HepG2 (cell line): ENCODE measurements around the gene MAML1. TPM values are rescaled to one million over a fixed set of nuclear protein-coding genes. Genes with fewer than 3 reads are reported as not detected.

Experiments
- ATAC-seq: fragments of 200-7000 bp; cut with Tn5 transposase; 3 replicates; pipeline ENCODE4 v1.9.1; 2020; ENCODE audit warnings: mild to moderate bottlenecking, moderate library complexity
- BruUV-seq: library from RNA; stranded (reverse); fragments of 400-500 nt; replicated peaks from 2 replicates; lab custom pipeline; 2021; lab: Mats Ljungman, UMichigan
- CTCF ChIA-PET: fragments of 300-600 bp; formaldehyde crosslinking; extraction: SDS; loops from one replicate; lab custom pipeline; 2021; ENCODE audit warnings: low total read pairs, inconsistent platforms, low intra/inter-chr PET ratio; lab: Yijun Ruan, JAX
- POLR2A ChIA-PET: fragments of 350-600 bp; sonication (Branson Sonifier 250); formaldehyde crosslinking; loops from one replicate; lab custom pipeline; 2020; ENCODE audit warnings: antibody characterized with exemption, inconsistent platforms; lab: Yijun Ruan, JAX
- DNase-seq: peaks from one replicate; pipeline ENCODE4 v3.0.0-alpha.2; 2015; ENCODE audit warnings: low spot score
- FAIRE-seq: peaks from 3 replicates; lab custom pipeline; 2011; peaks lifted over from hg19 to GRCh38; lab: Jason Lieb, UNC
- H2AFZ ChIP-seq: one replicate; pipeline ENCODE4 v1.6.1; 2011; ENCODE audit warnings: low read length, inconsistent platforms
- H3K27ac ChIP-seq: fragments of 300-600 bp; 3 replicates; pipeline ENCODE4 v1.8.0; 2011; ENCODE audit warnings: mixed run types, mild to moderate bottlenecking, mixed read lengths, low read length, inconsistent platforms; ENCODE audit not compliant: insufficient read depth; ENCODE audit errors: extremely low read length
- H3K27me3 ChIP-seq, 2 experiments: fragments of 200-600 bp in 1 of 2; 2 replicates in 1 of 2; 3 replicates in 1 of 2; pipeline versions ENCODE4 v1.6.0 to v1.8.0; 2011; ENCODE audit warnings: low read length in 2 of 2, mild to moderate bottlenecking in 2 of 2, moderate library complexity in 2 of 2, inconsistent platforms in 1 of 2; ENCODE audit not compliant: insufficient read depth in 2 of 2, control insufficient read depth in 1 of 2
- H3K36me3 ChIP-seq, 2 experiments: fragments of 200-600 bp in 1 of 2; replicated peaks in 1 of 2; 2 replicates in 1 of 2; 3 replicates in 1 of 2; pipeline versions ENCODE4 v1.5.1 to v1.8.0; 2011; ENCODE audit warnings: low read length in 2 of 2, inconsistent platforms in 1 of 2; ENCODE audit not compliant: insufficient read depth in 2 of 2, control insufficient read depth in 1 of 2
- H3K4me1 ChIP-seq: 2 replicates; pipeline ENCODE4 v1.5.1; 2012; ENCODE audit warnings: low read length, inconsistent platforms; ENCODE audit not compliant: insufficient read depth
- H3K4me2 ChIP-seq: 2 replicates; pipeline ENCODE4 v1.6.0; 2011; ENCODE audit warnings: low read depth, low read length, inconsistent platforms
- H3K4me3 ChIP-seq, 3 experiments: fragments of 200-600 bp in 1 of 3; sonication (generic), shearing (Covaris generic) in 1 of 3; replicated peaks in 1 of 3; 2 replicates each; pipeline ENCODE4 v1.5.1; 2011 to 2016; ENCODE audit warnings: low read length in 3 of 3, inconsistent platforms in 2 of 3, low read depth in 2 of 3, mild to moderate bottlenecking in 2 of 3, control low read depth in 1 of 3, mixed read lengths in 1 of 3; ENCODE audit not compliant: insufficient read depth in 1 of 3
- H3K79me2 ChIP-seq: one replicate; pipeline ENCODE4 v1.6.1; 2011; ENCODE audit warnings: low read length, inconsistent platforms; ENCODE audit not compliant: insufficient read depth
- H3K9ac ChIP-seq: 2 replicates; pipeline ENCODE4 v1.6.0; 2011; ENCODE audit warnings: mild to moderate bottlenecking, low read depth, low read length, inconsistent platforms; ENCODE audit not compliant: insufficient read depth
- H3K9me3 ChIP-seq: 2 replicates; pipeline ENCODE4 v1.5.1; 2012; ENCODE audit warnings: mild to moderate bottlenecking, low read length
- H4K20me1 ChIP-seq: 2 replicates; pipeline ENCODE4 v1.6.0; 2011; ENCODE audit warnings: inconsistent platforms, mild to moderate bottlenecking, low read length, moderate library complexity; ENCODE audit not compliant: insufficient read depth
- MTA1 ChIP-seq: sonication (generic); formaldehyde crosslinking; IDR thresholded peaks from 2 replicates; pipeline ENCODE4 v1.4.0; 2020; ENCODE audit warnings: missing genetic modification reagents, mild to moderate bottlenecking, borderline replicate concordance
- PHF8 ChIP-seq: sonication (generic); formaldehyde crosslinking; IDR thresholded peaks from 2 replicates; pipeline ENCODE4 v1.5.0; 2020; ENCODE audit warnings: missing genetic modification reagents
- PRMT3 ChIP-seq: sonication (generic); formaldehyde crosslinking; IDR thresholded peaks from 2 replicates; pipeline ENCODE4 v1.8.1; 2022; ENCODE audit warnings: low read depth, mild to moderate bottlenecking, moderate library complexity, missing genetic modification reagents, borderline replicate concordance
- TGIF2 ChIP-seq: IDR thresholded peaks from 2 replicates; pipeline ENCODE4 v1.6.1; 2016; ENCODE audit warnings: control low read depth, missing compliant biosample characterization
- ZBED4 ChIP-seq: sonication (generic); formaldehyde crosslinking; IDR thresholded peaks from 2 replicates; pipeline ENCODE4 v1.4.0; 2020; ENCODE audit warnings: missing genetic modification reagents, borderline replicate concordance
- ZBTB34 ChIP-seq: sonication (generic); formaldehyde crosslinking; IDR thresholded peaks from 2 replicates; pipeline ENCODE4 v1.8.0; 2022; ENCODE audit warnings: mild to moderate bottlenecking, missing genetic modification reagents
- ZNF34 ChIP-seq: sonication (generic); formaldehyde crosslinking; IDR thresholded peaks from 2 replicates; pipeline ENCODE4 v1.4.0; 2020; ENCODE audit warnings: mild to moderate bottlenecking, missing genetic modification reagents, borderline replicate concordance
- ZNF784 ChIP-seq: sonication (generic); formaldehyde crosslinking; IDR thresholded peaks from 2 replicates; pipeline ENCODE4 v1.5.1; 2020; ENCODE audit warnings: missing genetic modification reagents, mild to moderate bottlenecking, borderline replicate concordance
- WGBS: methylation state at CpG from one replicate; pipeline ENCODE4 v1.1.6; 2017; ENCODE audit warnings: low lambda C conversion rate; 5-methylcytosine and 5-hydroxymethylcytosine counted together
- in situ Hi-C: cut with HindIII; loops from 2 replicates; pipeline ENCODE4 v1.10.0; 2017; ENCODE audit warnings: low pct_unique_long_range_greater_than_20kb; ENCODE audit not compliant: extremely low pct_ligation_motif_present
- intact Hi-C: fragments of 100-400 bp; cut with micrococcal nuclease; formaldehyde crosslinking; loops from one replicate; pipeline ENCODE4 v1.10.0; 2022; ENCODE audit not compliant: unreplicated experiment
- polyA plus RNA-seq, 8 experiments: library from polyadenylated mRNA; depleted of rRNA in 3 of 8; stranded (reverse) in 7 of 8; unstranded in 1 of 8; fragments of >200 nt; fragmentation: Illumina TruSeq in 4 of 8; extraction: Trizol in 4 of 8; gene quantifications; 2 replicates each; pipeline versions ENCODE4 v1.2.1 to v1.2.3, GENCODE V29; 2011 to 2016; ENCODE audit warnings: low read depth in 4 of 8, missing spikeins in 1 of 8, mixed read lengths in 1 of 8; ENCODE audit not compliant: insufficient read depth in 1 of 8
- total RNA-seq, 5 experiments: library from RNA; depleted of rRNA; stranded (reverse); fragments of >200 nt; fragmentation: Illumina TruSeq; extraction: Trizol; gene quantifications; 2 replicates each; pipeline ENCODE4 v1.2.3, GENCODE V29; 2016; ENCODE audit warnings: low read depth in 1 of 5
- TF ChIP-seq, protein P1 (sequence below): sonication (generic); formaldehyde crosslinking; IDR thresholded peaks from 2 replicates; pipeline ENCODE4 v1.9.0; 2022; ENCODE audit warnings: missing genetic modification reagents, mild to moderate bottlenecking, borderline replicate concordance
- TF ChIP-seq, protein P2 (sequence below): sonication (generic); formaldehyde crosslinking; IDR thresholded peaks from 2 replicates; pipeline ENCODE4 v1.4.0; 2020; ENCODE audit warnings: missing genetic modification reagents, low read depth, mild to moderate bottlenecking, borderline replicate concordance

MAML1 gene
- total and polyA plus RNA-seq, 2 of the 13 experiments (the other 11 are each of a cell fraction or from before 2014, with no cell fraction given), result 10.0 to 10.8 TPM

DNA sequence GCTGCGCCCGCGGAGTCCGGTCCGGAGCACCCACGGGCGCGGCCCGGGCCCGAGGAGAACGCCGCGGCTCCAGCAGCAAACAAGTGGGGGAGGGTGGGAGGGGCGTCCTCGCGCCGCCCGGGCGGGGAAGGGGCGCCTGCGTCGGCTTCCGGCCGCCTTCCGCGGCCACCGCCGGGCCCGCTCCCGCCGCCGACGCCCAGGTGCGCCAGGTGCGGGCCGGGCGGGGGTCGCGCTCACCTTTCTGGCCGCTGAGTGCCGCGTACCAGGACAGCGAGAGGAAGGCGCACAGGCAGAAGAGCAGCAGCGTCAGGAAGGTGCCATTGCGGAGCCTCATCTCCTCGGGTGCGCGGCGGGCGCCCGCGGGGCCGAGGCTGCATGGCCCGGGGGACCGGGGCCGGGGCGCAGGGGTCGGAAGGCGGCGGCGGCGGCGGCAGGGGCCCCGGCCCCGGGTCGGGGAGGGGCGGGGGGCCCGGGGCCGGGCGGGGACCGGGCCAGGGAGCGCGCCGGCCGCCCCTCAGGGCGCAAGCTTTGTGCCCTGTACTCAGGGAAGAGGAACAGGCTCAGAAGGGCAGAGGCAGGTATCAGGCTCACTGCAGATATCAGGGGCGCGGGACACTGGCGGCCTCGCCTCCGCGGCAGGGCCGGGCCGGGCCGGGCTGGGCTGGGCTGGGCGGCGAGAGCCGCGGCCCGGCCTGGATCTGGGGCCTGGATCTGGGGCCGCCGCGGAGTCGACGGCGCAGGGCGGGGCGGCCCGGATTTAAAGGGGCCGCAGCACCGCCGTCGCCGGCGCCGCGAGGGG lies 73.8 kb downstream of the MAML1 start, which contains the start of gene MGAT4B:
TSS of gene MGAT4B (minus strand) at position 617 of the 799 bp plus-strand sequence. CDS start at position 334, 283 bp downstream.
- Histone ChIP-seq H3K9ac (peak within 1 kb of the TSS; percentile 86), H3K79me2 (peaks cover 27% of the 10 kb centered on the region), H3K4me1 (peaks cover 43% of the 10 kb centered on the region), H3K4me3 (peak within 1 kb of the TSS; percentile 60 to 95 (median 82)), H4K20me1 (peaks cover 17% of the 10 kb centered on the region; the same call in 1 of the 2 replicates), H3K27me3 (no peaks in the 10 kb centered on the region), H3K9me3 (no peaks in the 10 kb centered on the region), H2AFZ (no peak within 1 kb of the TSS), H3K4me2 (peak within 1 kb of the TSS; percentile 77), H3K36me3 (peaks cover 6 to 7% of the 10 kb centered on the region in 2 experiments; a peak in 2 of 5 replicates), H3K27ac (peak within 1 kb of the TSS; percentile 89)
- no TSS peak for BruUV-seq
- under 1% methylated on average over 36 of the region's 108 CpGs for WGBS
- in situ Hi-C loops, result no loop called here
- intact Hi-C loops, result no loop called here
- no peak for DNase-seq
- ChIA-PET POLR2A (interaction anchor here (0.6 to 8.6 kb wide), 8 partner anchors 12 to 106 kb away, joined by 3 to 115 read pairs (median 6); partner anchors contain the start of genes SQSTM1 and TBC1D9B), CTCF (no interaction called here)
- peak; percentile 63 for ATAC-seq
- no peak for FAIRE-seq
- TF ChIP-seq ZBED4 (CRISPR knock-in tag) (peak; percentile 91; the same call in 1 of the 2 replicates), TGIF2 (CRISPR knock-in tag) (no peak), ZBTB34 (no peak), PRMT3 (peak; percentile 75; the same call in 1 of the 2 replicates), ZNF34 (CRISPR knock-in tag) (0 out of 2 replicates have a peak, but pooled peaks have one; percentile 6), MTA1 (0 out of 2 replicates have a peak, but pooled peaks have one; percentile 11), ZNF784 (CRISPR knock-in tag) (peak; percentile 12; the same call in 1 of the 2 replicates), PHF8 (CRISPR knock-in tag) (peak; percentile 45; the same call in 1 of the 2 replicates)
- TF ChIP-seq, protein P1, sequence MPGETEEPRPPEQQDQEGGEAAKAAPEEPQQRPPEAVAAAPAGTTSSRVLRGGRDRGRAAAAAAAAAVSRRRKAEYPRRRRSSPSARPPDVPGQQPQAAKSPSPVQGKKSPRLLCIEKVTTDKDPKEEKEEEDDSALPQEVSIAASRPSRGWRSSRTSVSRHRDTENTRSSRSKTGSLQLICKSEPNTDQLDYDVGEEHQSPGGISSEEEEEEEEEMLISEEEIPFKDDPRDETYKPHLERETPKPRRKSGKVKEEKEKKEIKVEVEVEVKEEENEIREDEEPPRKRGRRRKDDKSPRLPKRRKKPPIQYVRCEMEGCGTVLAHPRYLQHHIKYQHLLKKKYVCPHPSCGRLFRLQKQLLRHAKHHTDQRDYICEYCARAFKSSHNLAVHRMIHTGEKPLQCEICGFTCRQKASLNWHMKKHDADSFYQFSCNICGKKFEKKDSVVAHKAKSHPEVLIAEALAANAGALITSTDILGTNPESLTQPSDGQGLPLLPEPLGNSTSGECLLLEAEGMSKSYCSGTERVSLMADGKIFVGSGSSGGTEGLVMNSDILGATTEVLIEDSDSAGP, result peak; percentile 98; the same call in 1 of the 2 replicates
- TF ChIP-seq, protein P2, sequence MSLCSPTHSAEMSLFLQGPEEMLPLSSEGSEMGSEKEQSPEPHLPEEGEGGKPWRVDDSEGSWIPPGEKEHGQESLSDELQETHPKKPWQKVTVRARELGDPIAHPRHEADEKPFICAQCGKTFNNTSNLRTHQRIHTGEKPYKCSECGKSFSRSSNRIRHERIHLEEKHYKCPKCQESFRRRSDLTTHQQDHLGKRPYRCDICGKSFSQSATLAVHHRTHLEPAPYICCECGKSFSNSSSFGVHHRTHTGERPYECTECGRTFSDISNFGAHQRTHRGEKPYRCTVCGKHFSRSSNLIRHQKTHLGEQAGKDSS (CRISPR knock-in tag), result 0 out of 2 replicates have a peak, but pooled peaks have one; percentile 16
